Esophagus mucosa (tissue), 1 donor: ENCODE results near the gene SPECC1L. TPM values are rescaled to one million over a fixed set of nuclear protein-coding genes. Genes with fewer than 3 reads are reported as not detected.

Experiments
- ATAC-seq: fragments of 200-7000 bp; cut with Tn5 transposase; one replicate; pipeline ENCODE4 v1.9.1; 2020
- total RNA-seq: library from RNA; stranded (reverse); gene quantifications from one replicate; pipeline ENCODE4 v1.2.4, GENCODE V29; 2023
- donor health status: DM: yes; HTN: yes; CAD: no.

The SPECC1L gene
- total RNA-seq, 1 donor from 2014 or later, result 33.4 TPM

DNA sequence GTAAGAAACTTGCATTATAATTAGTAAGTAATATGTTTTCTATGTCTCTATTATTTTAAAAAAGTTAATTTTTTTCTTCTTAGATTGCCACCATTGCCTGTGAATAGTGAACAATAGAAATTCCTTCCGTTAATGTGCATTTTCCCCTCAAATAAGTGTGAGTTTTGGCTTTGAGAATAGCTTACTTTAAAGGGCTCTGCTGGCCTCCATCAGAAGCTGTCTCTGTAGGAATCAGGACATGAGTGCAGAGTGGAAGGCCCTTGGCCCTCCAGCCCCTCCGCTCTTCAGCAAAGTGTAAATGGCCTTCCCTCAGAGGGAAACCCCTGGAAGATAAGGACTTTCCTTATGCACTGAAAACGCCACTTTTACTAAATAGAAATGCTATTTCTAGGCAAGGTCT is 132.7 kb downstream of the SPECC1L start:
- ATAC-seq, result no peak

DNA sequence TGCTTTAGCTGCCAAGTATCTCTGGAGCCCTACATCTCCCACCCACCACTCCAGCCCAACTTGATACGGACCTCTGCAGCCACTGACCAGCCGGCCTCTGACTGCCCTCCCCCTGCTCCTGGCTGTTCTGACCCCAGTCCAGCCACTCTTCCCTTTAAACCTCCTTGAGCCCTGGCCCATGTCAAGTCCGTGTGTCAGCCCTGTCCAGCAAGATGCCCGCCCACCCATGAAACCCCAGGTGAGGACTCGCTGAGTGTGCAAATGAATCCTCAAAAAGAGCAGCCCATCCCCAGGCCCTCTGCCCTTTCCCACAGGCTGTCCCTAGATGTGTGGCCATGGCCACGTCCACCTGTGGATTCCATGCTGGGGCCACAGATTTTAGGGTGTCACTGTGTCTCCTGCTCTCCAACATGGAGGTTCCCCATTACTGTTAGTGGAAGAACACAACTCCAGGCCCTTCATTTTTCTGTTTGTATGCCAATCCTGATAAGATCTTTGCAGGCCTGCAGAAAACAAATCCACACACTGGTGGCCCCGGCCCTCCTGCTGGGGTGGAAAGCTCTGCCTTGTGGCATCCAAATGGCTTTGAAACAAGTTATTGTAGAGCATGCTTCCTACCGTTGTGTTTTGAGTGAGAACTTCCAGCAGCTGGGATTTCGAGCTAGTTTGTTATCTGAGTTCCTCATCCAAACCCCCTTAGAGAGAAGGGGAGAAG is 134.1 kb downstream of the SPECC1L start:
- ATAC-seq, result no peak

DNA sequence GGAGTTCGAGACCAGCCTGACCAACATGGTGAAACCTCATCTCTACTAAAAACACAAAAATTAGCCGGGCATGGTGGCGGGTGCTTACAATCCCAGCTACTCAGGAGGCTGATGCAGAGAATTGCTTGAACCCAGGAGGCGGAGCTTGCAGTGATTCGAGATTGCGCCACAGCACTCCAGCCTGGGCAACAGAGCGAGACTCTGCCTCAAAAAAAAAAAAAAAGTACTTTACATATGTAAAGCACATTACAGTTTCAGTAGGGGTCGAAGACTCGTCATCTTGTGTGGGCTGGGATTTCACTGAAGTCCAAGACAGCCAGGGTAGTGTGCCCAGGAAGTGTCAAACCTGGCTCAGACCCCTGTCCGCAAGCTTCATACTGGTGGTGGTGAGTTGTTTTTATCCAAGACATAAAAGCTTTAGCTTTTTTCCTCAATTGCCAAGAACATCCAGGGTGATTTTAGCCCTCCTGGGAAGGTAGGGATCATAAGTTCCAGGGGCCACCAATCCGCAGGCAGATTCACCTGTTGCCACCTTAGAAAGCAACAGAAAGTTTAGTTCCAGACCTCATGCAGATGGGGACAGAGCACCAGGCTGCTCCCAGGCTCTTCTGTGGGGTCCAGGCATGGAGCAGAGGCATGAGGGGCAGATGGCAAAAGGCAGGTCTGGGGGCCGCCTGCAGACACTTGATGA is 135.1 kb downstream of the SPECC1L start:
- no peak for ATAC-seq

DNA sequence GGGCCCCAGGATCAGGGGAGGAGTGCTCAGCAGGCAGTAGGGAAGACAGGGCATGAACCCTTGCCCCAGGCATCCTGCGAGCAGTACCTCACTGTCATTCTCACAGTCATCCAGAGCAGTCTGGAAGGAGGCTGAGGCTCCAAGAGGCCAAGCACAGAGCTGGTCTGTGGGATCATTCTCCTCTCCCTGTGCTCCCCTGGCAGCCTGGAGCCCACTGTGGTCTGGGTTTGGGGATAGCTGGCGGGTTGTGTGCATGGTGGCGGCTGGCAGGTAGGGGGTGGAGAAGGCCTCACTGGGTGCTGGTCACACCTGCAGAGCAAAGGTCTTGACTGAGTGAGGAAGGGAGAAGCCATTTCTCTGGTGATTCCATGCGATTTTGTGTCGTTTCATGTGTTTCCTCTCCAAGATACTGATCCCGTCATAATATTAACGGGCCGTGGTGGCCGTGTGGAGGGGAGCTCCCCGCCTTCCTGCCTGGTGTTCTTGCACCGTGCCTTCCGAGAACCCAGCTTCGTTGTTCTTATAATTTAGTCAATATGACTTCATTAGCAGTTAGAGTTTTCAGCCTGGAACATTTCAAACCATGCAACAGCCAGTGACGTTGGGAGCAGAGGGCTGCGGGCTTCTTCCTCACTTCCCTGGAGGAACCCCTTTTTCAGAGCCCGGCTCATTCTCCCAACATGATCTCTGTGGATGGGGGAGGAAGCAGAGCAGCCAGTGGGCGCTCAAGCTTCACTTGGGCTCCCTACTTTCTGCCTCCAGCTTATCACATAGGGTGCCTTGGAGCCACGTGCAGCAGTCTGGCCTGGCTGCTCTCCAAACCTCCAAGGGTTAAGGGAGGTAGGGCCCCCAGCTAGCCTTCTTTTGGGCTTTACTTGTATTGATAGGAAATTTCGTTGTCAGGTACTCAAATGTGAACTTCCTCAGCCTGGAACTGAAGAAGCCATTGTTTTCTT is 136.0 kb downstream of the SPECC1L start:
- no peak for ATAC-seq

DNA sequence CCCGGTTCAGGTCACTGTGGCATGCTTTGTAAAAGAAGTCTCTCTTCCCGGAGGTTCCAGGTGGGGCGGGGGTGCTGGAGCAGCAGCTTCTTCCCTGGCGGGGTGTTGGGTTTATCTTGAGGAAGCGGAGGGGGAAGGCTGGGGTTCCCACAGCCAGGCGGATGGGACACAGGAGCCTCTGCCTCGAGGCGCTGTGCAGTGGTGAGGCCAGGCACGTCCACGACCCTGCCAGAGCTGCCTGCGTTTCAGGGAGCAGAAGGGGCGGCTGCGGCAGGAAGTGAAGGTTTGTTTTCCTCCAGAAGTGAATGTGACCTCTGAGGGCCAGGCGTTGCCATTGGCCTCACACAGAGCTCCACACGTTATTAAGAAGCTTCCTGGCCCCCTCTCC is 136.6 kb downstream of the SPECC1L start:
- ATAC-seq, result no peak

DNA sequence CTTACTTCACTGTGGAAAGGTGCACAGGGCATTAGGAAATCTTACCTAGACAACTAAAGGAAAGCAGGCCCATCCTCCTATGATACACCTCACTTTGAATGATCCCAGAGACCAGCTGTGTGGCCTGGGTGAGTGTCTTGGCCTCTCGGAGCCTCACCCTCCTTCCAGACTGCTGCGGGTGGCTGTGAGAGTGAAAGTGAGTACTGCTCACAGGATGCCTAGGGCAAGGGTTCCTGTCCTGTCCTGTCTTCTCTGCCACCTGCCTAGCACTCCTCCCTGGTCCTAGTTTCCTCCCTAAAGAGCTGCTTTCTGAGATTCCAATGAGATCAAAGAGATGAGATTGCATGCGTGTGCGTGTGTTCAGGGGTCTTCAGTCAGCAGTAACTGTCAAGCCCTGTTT is 137.3 kb downstream of the SPECC1L start:
- no peak for ATAC-seq

DNA sequence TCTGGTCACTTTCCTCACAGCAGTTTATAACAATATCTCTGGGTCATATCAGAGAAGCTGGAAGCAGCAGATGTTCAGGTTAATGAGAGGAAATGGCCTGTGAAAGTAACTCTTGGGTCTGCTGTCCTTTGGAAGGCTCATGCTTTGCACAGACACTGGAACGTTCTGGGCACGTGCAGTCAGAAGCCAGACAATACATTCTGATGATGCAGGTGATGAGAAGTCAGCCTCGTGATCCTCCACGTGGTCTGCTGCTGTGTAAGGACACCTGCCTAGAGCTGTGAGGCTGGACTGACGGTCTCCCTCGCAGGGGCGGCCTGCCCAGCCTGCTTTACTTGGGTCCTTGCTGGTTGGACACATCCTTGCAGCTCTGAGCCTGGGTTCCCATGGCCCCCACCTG is 138.0 kb downstream of the SPECC1L start:
- ATAC-seq, result no peak

DNA sequence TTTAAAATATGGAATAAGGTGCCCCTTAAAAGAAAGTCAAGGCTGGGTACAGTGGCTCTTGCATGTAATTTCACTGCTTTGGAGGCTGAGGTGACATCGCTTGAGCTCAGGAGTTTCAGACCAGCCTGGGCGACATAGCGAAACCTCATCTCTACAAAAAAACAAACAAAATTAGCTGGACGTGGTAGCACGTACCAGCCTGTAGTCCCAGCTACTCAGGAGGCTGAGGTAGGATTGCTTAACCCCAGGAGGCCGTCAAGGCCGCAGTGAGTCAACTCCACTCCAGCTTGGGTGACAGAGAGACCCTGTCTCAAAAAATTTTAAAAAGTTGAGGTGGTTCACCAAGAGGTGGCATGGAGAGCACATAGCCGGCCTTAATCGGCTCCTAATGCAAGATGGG is 139.1 kb downstream of the SPECC1L start:
- no peak for ATAC-seq

DNA sequence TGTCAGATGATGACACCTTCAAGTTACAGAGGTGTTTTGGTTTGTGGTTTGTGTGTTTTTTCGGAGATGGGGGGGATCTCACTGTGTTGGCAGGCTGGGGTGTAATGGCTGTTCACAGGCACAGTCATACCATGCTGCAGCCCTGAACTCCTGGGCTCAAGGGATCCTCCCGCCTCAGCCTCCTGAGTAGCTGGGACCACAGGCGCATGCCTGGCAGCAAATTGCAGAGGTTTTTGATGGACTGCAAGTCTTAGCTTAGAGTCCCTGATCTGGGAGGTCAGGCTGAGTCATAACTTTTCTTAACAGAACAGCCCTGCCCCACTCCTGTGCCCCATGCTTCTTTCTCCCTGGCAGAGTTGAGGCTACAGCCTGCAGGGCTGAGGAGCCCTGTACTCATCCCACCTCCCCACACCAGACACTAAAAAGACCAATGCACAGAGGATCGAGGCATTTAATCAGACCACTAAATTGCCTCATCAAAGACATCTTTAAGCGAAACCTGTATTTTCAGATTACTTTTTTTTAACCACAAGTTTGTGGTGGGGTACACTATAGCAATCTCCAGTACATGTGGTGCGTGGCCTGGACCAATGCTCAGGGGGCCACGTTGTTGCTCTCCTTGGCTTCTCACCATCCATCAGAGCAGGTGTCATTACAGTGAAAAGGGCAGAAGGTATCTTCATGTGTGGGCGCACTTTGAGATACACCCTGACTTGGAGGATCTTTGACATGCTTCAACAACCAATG is 139.7 kb downstream of the SPECC1L start:
- no peak for ATAC-seq

DNA sequence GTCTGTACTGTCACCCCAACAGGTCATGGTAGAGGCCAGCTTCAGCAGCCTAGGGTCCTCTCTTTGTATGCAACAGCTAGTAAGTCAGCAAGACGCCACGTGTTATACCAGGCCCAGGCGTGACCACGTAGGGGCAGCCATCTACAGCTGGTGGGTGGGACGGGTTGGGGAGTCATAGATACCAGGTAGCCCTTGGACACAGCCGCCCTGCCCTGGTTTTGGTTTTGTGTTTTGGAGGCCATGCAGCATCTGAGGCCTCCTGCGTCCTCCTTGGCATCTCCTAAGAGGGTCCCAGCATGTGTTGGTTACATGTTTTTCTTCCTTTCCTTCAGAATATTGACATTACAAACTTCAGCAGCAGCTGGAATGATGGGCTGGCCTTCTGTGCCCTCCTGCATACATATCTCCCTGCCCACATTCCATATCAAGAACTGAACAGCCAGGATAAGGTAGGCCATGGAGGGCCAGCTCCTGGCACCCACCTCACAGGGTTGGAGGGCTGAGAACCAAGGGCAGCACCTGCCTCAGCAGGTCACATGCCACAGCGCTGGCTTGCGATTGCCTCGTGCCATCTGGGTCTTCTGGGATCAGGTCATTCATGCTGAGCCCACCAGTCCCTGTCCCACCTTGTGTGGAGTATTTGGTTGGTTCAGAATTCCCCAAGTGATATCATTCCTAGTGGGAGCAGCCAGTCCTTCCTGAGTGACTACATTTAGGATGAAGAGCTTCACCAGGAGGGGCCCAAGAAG is 140.8 kb downstream of the SPECC1L start:
- no peak for ATAC-seq

DNA sequence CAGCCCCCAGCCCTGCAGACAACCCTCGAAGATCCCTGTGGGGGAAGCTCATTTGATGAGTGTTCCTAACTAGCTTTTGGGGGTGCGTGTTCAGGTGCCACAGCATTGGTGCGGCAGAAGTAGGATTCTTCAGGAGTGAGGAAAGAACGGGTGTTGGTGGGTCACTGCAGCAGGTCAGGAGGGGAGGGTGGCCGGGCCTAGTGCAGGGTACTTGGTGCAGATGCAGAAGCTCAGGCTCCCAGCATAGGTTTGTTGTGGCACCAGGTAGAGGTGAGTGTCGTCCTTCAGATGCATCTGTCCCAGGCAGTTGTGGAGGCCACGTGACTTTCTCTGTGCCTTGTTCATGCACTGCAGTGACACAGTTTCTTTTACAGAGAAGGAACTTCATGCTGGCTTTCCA is 141.6 kb downstream of the SPECC1L start:
- ATAC-seq, result no peak

DNA sequence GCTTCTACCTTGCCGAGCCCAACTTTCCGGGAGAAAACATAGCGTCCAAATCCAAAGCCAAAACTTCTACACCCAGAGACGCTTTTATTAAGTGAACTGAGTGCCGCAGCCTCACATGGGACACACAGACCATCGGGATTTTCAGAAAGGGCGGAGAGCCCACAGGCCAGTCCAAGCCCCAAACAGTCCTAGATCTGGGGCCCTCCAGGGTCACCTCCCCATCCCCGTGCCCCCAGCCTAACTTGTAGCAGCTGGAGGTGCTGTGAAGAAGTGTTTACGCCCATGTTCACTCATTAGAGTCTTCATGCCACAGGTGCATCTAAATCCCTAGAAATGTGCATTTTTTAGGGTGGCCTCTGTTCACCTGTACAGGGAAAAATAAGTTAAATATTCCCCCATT is 142.6 kb downstream of the SPECC1L start:
- no peak for ATAC-seq

DNA sequence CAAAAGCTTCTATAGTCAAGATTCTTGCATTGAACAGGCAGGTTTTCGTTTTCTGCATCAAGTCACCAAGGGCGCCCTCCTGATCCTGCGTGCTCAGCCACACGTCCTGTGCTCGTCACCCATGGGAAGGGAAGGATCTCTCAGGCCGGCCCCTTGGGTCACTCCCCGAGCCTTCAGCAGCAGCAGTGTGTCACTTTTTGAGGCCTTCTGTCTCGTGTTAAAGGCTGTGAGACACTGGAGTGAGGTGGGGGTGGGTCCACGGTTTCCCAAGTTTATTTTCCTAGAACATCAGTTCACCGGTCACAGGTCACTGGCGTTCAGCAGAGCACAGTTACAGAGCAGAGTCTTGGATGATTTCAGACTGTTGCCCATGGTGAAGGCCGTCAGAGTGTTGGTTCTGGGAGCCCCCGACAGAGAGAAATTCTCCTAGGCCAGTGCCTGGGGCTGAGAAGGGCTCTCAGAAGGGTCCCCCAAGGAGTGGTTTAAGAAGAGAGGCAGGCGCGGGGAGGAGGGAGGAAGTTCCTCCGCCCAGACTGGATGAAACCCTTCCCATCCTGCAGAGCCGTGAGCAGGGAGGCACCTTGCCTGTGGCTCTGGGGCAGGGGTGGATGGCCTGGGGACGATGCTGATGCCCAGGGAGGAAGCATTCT is 143.2 kb downstream of the SPECC1L start:
- ATAC-seq, result no peak

DNA sequence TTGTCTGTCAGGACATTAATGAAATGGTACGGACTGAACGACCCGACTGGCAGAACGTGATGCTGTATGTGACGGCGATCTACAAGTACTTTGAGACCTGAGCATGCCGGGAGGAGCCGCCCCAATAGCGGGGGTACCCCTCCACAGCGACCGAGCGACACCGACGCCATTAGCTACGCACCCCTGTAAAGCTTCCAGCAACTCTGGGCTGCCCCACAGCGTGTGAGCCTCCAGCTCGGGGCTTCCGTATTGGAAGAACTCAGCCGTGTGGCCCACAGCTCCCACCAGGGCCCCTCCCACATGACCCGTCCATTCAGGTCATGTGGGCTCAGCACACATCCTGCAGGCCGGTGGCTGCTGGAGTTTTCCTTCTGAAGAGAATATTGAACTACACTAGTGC is 143.9 kb downstream of the SPECC1L start:
- ATAC-seq, result no peak

DNA sequence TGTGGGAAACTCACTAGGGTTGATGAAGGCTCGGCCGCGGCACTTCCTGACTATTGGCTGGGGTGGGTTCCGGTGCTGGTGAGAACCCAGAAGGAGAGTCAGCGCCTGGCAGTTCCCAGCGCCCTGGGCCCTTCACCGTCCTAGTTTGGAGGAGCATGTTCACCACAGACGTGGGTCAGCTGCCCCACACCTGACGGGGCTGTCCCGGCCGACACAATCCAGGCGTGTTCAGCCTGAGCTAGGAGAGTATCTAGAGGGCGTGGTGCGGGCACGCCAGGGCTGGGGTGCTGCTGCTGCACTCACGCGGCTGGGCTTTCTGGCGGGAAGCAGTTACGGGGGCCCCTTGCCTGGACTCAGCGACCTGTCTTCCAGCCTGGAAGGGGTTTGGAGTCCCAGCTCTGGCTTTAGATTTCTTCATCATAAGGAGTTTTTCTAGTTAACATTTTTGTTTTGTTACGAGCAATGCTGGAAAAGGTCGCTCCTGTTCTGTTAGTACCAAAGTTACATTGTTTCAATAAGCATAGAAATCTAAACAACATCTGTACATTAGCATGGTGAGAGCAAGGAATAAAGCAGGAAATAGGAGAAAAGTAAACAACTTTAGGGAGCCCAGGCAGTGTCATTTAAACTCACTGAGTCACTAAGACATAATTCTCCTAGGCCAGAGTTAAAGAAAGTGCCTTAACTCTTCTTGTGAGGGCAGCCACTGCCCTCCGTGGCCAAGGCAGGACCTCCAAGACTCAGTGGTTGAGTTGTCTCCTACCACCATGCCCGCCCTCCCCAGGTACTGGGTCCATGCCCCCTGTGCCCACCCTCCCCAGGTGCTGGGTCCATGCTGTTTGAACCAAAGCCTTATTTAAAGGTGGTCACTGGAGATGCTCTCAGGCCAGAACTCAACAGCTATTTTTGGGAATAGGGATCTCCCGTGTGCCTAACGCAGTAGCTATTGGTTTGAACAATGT is 144.6 kb downstream of the SPECC1L start:
- no peak for ATAC-seq

DNA sequence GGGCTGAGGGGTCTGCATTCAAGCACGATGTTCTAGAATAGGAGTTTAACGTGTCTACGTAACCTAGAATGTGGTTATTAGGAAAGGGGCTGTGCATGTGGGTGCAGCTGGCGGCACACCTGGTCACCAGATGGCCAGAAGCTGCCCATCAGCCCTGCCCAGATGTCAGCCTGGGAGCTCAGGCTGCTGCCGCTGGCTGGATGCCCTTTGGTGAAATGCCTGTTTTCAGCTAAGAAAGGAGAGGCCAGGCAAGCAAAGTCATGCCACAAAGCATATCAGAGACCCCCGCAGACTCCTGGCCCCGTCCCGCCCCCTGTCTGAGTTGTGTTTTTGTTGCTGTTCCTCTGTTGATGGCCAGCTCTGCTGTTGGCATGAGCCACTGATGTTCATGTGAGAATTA is 145.5 kb downstream of the SPECC1L start:
- no peak for ATAC-seq

DNA sequence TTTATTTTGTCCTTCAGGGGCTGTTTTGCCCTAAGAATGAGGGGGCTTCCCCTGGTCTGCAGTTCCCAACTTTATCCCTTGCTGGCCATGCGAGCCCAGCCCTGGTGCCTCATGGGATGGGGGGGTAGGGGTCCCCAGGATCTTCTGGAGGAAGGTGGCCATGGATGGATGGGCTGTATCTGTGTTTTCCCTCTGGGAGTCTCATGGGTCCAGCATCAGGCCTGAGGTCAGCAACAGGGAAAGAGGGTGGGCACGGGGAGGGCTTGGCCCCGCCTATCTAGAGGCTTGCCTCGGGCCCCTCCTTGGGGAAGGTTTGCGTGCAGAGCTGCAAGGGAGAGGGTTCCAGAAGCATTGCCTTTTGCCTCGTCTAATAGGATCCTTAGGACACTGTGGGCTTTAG is 146.0 kb downstream of the SPECC1L start:
- no peak for ATAC-seq

DNA sequence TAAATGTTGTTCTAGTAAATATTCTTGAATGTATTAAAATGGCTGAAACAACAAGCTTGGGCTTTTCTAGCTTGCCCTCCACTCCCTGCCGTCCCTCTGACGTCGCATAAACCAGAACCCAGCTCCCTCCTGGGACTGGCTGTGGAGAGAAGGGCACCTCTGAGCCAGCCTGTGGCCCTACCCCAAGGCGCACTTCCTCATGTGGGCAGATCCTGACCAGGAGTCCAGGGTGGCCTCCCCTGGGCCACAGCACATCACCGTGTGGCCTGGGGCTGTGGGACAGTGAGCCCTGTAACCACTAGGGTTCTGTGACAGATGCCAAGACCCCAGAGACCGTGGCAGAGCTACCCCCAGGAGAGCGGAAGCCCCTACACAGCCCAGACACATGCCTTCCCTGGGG is 146.6 kb downstream of the SPECC1L start:
- ATAC-seq, result no peak

DNA sequence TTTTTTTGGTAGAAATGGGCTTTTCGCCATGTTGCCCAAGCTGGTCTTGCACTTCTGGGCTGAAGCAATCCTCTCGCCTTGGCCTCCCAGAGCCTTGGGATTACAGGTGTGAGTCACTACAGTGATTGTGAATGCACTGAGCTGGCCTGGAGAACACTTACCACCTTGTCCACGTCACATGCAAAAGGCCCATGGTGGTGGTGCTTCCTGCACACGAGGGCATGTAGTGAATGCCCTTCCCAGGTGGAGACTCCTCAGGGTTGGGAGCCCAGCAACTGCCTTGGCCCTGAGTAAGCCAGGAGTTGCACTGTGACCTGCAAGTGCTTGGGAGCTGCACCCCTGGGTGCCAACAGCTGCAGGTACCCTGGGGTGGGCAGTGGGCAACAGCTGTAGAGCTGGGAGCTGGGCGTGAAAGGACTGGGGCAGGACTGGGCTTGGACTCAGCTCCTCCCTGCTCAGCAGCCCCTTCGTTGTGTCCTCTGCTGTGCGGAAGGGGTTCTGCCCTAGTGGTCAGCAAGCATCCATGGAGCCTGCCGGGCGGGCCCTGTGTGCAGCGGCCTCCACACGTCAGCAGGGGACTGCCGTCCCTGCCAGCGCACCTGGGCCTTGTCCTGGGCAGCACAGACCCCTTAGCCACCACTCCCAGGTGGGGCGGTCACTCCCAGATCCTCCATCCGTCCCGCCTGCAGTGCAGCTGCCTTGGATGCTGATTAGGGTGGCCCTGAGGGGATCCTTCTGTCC is 147.4 kb downstream of the SPECC1L start:
- ATAC-seq, result peak; percentile 5
